Rectal smooth muscle tissue (tissue), 1 donor: Measurements from ENCODE around the gene HOXC4.
A peak's percentile ranks its signal among the peaks of the same experiment; 100 is the strongest.
"Not testable (repeated sequence)": the region's sequence is repeated elsewhere in the genome, so short reads cannot be mapped to it uniquely, and the experiment has no call there.

Experiments used
- H3K27ac ChIP-seq: one replicate; pipeline ENCODE4 v1.7.0; 2013; ENCODE audit warnings: low read depth, low read length, inconsistent platforms
- H3K27me3 ChIP-seq: one replicate; pipeline ENCODE4 v1.7.0; 2013; ENCODE audit warnings: low read length; ENCODE audit not compliant: control insufficient read depth, insufficient read depth
- H3K36me3 ChIP-seq: one replicate; pipeline ENCODE4 v1.7.0; 2013; ENCODE audit warnings: low read length; ENCODE audit not compliant: control insufficient read depth, insufficient read depth
- H3K4me1 ChIP-seq: one replicate; pipeline ENCODE4 v1.7.0; 2013; ENCODE audit warnings: low read length; ENCODE audit not compliant: control insufficient read depth, insufficient read depth
- H3K4me3 ChIP-seq: one replicate; pipeline ENCODE4 v1.7.0; 2013; ENCODE audit warnings: low read length
- H3K9ac ChIP-seq: one replicate; pipeline ENCODE4 v1.7.0; 2013; ENCODE audit warnings: low read length

Gene HOXC4

GRCh38 chr12:54089465-54089864, 35.8 kb downstream of the HOXC4 start:
- not testable (repeated sequence) for H3K27me3 ChIP-seq, H3K9ac ChIP-seq, H3K27ac ChIP-seq, H3K4me1 ChIP-seq, H3K36me3 ChIP-seq, H3K4me3 ChIP-seq

- not testable (repeated sequence) for H3K36me3 ChIP-seq, H3K9ac ChIP-seq, H3K27ac ChIP-seq, H3K4me1 ChIP-seq, H3K27me3 ChIP-seq
- peak overlapping the region; percentile 27 for H3K4me3 ChIP-seq
These were observed 36.7 kb downstream of the HOXC4 start for GRCh38 chr12:54090312-54090711.

- not testable (repeated sequence) for H3K4me3 ChIP-seq, H3K36me3 ChIP-seq, H3K27me3 ChIP-seq, H3K9ac ChIP-seq, H3K4me1 ChIP-seq, H3K27ac ChIP-seq
These were observed 39.3 kb downstream of the HOXC4 start for GRCh38 chr12:54092943-54093342.

GRCh38 chr12:54095928-54096327, 42.3 kb downstream of the HOXC4 start:
- H3K9ac ChIP-seq, H3K4me3 ChIP-seq, H3K36me3 ChIP-seq, H3K27ac ChIP-seq, H3K27me3 ChIP-seq, H3K4me1 ChIP-seq: not testable (repeated sequence)

- H3K4me3 ChIP-seq, H3K4me1 ChIP-seq, H3K36me3 ChIP-seq, H3K27ac ChIP-seq, H3K27me3 ChIP-seq, H3K9ac ChIP-seq: not testable (repeated sequence)
These were observed 45.0 kb downstream of the HOXC4 start for GRCh38 chr12:54098644-54099043.

- not testable (repeated sequence) for H3K27me3 ChIP-seq, H3K27ac ChIP-seq, H3K4me3 ChIP-seq, H3K4me1 ChIP-seq, H3K36me3 ChIP-seq, H3K9ac ChIP-seq
These were observed 47.0 kb downstream of the HOXC4 start for GRCh38 chr12:54100588-54100987.

- not testable (repeated sequence) for H3K4me1 ChIP-seq, H3K27ac ChIP-seq, H3K9ac ChIP-seq, H3K36me3 ChIP-seq, H3K27me3 ChIP-seq, H3K4me3 ChIP-seq
These were observed 48.6 kb downstream of the HOXC4 start for GRCh38 chr12:54102223-54102622.

- not testable (repeated sequence) for H3K36me3 ChIP-seq, H3K27me3 ChIP-seq, H3K4me3 ChIP-seq, H3K9ac ChIP-seq, H3K4me1 ChIP-seq, H3K27ac ChIP-seq
These were observed 50.2 kb downstream of the HOXC4 start for GRCh38 chr12:54103827-54104226.
